ENCODE results near the gene CDC26.
A peak's percentile ranks its signal among the peaks of the same experiment; 100 is the strongest.
"Not testable (repeated sequence)": the region's sequence is repeated elsewhere in the genome, so short reads cannot be mapped to it uniquely, and the experiment has no call there.

CDC26 gene

DNA sequence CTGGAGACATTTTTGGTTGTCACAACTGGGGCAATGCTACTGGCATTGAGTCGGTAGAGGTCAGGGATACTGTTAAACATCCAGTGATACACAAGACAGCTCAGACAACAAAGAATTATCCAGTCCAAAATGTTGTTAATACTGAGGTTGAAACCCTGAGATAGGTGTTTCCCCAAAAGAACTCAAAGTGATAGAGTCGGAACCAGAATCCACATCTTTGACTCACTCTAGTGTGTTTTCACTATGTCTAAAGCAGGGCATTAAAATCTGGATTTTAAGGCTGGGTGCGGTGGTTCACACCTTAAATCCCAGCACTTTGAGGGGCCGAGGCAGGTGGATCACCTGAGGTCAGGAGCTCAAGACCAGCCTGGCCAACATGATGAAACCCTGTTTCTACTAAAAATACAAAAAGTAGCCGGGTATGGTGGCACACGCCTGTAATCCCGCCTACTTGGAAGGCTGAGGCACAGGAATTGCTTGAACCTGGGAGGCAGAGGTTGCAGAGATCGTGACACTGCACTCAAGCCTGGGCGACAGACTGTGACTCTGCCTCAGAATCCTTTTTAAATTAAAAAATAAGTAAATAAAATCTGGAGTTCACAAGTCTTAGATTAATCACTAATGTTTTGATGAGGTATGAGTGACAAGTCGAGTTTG is 37.0 kb downstream of the CDC26 start:
- DNase-seq: no peak

DNA sequence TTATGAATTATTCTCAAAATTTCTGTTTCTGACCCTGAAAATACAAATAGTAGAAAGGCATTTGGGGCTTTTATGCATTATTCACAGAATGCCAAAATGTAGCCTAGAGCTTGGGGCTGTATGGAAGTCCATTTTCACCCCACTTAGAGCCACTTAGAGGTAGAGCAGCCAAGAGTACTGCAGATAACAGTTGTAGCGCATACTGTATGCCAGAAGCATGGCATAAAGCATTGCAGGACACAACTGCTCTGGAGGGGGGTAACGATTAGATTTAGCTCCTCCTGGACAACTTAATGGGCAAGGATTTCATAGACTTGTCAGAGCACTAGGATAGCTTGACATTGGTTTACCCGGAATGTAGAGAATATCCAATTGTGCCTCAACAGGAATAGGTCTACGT is 38.3 kb downstream of the CDC26 start:
- DNase-seq: no peak

DNA sequence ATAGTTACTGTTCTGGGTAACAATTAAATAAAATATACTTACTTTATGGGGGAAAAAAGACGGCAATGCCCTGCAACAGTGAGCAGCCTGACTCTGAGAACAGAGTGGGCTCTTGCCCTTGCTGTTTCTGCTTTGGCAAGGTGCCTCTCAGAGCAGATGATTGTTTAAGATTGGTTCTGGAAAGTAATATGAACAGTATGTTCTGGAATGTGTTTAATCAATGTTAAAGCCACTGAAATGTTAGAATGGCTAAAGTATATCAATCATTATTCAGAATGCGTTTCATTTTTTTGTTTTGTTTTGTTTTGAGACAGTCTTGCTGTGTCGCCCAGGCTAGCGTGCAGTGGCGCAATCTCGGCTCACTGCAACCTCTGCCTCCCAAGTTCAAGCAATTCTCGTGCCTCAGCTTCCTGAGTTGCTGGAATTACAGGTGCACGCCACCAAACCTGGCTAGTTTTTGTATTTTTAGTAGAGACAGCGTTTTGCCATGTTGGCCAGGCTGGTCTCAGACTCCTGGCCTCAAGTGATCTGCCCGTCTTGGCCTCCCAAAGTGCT is 39.6 kb downstream of the CDC26 start:
- DNase-seq: not testable (repeated sequence)

DNA sequence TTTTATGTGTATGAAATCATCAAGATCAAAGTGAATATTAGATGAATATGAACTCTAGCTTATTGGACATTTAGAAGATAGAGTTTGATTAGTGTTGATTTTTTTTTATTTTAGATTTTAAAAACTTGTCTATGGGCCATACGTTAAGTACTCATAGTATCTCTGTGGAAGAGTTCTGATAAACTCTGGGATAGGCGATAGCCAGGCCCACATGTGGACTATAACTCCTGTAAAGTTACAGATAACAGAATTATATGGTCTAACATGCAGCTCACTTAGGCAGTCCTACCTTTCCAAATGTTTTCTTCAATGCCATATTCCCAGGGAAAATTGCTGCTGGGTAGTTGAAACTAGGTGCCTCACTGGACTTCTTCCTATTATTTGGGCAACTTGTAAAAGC is 43.7 kb downstream of the CDC26 start:
- DNase-seq: no peak

DNA sequence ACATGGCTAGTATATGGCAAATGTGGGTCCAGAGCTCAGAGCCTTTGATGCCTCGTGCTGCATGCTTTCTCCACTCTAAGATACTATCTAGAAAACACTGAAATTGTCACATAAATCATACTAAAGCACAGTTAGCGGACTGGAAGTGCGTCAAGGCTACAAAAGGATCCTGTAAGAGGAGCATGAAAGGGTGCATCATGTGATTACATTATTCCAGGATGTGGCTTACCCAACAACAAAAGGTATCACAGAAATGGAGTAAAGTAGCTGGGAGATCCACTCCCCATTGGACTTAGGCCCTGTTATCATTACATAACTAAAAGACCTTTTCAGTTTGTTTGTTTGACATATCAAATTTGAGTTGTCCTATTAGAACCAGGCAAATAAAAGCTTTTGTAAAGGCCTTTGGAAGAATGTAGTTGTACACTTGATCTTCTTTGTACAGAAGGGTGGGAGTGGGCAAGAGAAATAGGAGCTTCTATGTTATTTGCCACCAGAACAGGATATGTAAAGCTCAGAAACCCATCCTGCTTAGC is 47.2 kb downstream of the CDC26 start:
- DNase-seq: no peak

DNA sequence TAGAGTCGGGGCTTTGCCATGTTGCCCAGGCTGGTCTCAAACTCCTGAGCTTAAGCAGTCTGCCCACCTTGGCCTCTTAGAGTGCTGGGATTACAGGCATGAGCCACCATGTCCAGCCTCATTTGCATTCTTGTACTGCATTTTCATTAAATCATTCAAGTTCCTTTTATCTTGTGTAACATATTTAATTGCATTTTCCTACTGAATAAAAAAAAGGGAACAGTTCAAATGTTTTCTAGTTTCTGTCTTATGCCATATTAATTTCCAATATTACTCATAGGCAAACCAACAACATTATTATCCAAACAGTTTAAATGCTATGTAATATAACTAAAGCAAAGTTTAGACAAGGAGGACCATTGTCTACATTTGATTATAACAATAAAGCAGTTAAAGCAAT is 47.9 kb downstream of the CDC26 start:
- DNase-seq: no peak

DNA sequence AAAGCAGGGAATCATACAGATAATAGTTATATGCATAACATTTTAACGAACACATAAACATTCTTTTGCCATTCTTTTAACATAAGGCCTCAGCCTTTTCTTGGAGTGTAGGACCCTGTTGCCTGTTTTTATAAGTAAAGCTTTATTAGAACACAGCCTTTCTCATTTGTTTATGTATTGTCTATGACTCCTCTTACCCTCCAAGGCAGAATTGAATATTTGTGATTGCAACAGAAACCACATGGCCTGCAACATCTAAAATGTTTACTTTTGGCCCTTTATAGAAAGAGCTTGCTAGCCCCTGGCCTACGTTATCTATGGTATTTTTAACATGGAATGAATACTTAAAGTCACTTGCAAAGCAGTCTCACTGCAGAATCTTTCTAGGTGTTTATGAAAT is 51.4 kb downstream of the CDC26 start:
- DNase-seq: no peak

DNA sequence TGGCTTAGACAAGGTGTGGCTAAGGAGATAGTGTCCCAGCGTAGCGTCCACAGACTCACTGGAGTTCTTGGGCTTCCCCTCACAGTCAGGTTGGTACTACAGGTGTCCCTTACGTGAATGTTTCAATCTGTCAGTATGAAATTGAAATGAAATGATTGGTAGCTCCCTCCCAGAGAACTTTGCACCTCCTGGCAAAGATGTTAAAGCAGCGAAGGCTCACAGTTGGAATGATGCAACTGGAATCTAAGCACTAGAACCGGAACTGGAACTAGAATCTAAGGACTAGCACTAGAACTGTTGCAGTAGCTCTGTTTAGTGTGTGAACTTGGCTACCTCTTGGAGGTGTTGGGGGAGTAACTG is 52.9 kb downstream of the CDC26 start:
- DNase-seq: no peak

DNA sequence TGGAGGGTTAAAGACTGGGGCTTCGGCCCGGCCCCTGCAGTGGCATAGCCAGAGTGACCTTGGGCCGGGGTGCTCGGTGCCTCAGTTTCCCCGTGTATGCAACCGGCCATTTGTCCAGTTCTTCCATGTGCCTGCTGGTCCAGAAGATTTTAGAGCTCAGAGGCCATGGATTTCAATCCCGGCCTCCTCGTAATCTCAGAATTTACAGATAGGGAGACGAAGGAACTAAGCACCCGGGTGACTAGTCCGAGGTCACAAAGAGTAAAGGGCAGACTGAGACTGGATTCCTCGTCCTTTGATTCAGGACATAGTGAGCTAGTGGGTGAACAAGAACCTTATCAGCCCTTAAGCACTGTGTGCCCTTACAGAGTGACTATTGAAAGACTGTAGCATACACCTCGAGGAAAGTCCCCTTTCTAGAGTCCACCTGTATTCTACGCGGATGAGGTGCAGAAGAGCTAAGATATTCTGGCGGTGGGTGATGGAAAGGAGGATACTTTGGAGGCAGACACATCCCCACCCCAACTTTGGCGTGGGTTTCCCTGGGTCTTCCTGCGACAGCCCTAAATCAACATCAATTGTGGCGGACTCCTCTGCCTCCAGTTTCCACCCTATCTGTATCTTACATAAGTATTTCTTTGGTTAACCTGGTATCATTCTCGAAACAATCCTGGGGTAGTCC is 53.4 kb downstream of the CDC26 start:
- DNase-seq: no peak

DNA sequence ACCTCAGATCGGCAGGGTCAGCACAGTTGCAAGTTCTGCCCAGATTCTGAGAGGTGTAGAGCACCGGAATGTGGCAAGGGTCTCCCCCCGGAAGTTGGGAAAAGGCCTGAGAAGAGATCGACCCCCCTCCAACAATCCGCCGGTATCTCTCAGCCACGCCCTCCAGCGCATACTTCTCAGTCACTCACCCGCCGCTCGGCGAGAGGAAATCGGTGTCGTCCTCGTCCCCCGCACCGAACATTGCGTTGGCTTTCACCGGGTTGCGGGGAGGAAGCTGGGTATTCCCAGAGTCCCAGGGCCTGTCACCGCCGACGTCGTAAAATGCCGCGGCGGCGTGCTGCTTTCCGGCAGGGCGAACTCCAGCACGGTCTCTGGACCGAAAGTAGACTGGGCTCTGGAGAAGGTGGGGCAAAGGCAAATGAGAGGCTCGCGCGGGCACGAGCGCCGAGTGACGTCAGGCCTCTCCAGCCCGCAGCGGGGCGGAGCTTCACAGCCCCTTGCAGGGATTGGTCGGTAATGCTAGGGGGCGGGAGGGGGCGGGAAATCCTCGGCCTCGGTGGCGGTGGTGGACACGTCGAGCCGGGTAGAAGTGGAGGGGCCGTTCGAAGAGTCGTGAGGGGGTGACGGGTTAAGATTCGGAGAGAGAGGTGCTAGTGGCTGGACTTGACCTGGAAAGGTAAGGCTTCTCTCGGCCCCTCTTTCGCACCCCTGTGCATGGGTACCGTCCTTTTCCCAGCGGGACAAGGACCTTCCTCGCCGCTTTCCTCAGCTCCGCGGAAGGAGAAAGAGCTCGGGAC is 54.2 kb downstream of the CDC26 start, which contains the start of the genes FKBP15 and SLC31A1:
TSS of gene FKBP15 (minus strand) at position 275 of the 797 bp plus-strand sequence. CDS start at position 241, 34 bp downstream.
TSS of gene SLC31A1 (plus strand) at position 542 of the 797 bp plus-strand sequence. CDS start 34,605 bp downstream, outside the sequence.
- peak; percentile 97 for DNase-seq

DNA sequence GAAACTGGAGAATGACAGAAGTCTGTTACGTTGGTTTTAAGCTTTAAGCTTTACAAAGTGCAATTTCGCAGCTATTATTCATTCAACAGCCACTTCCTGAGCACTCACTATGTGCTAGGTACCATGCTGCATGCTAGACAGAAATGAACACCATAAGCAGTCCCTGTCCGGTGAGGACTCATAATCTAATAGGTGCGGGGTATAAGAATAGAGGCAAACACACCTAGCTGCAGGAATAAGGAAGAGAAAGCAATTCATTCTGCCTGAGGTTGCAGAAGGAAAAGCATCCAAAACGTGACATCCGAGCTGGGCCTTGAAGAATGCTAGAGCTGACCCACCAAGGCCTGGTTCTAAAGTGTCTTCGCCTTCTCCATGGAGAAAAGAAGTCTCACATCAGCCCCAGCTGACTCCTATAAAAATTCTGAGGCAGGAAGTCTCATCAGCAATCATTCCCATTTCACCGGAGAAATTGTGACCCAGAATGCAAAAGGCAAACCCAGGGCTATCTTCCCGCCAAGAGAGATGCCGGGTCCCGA is 54.8 kb downstream of the CDC26 start:
- DNase-seq: no peak

DNA sequence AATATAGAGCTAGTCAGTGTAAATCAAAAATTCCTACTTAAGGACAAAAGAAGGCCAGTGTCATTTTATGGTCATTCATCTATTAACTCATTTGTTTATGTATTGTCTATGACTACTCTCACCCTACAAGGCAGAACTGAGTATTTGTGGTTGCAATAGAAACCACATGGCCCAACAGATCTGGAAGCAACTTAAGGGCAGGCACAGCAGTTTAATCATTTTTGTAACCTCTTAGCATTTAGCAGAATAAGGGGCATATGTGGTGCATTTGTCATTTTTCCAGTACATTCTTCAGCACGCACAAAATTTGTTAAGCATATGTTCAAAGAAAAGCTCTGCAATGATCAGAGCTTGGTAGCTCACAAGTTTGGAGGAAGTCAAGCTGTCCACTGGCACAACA is 55.4 kb downstream of the CDC26 start:
- DNase-seq: no peak

DNA sequence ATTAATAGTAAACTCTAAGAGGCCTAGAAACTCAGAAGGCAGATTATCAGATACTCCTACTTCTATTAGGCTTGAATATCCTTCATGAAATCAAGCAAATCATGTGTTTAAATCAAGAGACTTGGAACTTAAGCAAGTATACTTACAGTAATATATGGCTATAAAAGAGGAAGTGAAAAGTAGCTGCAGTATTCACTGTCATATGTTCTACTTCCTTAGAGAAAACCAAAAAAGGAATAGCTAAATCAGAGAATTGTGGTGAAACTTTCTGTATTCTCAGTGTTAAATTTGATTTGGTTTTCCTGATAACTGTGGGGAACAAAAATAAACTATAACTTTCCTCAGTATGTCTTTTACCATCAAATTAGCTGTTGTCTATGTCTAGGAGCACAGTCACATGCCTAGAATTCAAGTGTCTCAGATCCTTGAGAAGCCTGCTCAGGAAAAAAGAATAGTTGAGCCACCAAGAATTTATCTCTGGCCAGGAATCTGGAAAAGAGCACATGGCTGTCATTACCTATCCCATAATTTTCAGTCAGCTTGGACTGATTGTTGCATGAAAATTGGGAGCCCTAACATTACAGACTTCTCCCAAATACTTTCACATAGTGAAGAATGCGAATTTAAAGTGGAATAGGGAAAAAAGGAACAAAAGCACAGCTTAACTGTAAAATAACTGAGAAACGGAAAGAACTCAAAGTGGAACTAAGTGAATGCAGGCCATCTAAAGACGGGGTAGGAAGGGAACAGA is 56.0 kb downstream of the CDC26 start:
- no peak for DNase-seq
